IPS DF 6.9 (cell line): Measurements from ENCODE around the gene KRT36.

ENCODE experiments used
- DNase-seq: peaks from one replicate; pipeline ENCODE4 v3.0.0-alpha.2; 2013; ENCODE audit warnings: low read depth, low spot score
- H3K27ac ChIP-seq: one replicate; pipeline ENCODE4 v1.5.1; 2013; ENCODE audit warnings: low read length, control low read depth
- H3K27me3 ChIP-seq: 2 replicates; pipeline ENCODE4 v1.6.1; 2013; ENCODE audit warnings: mild to moderate bottlenecking, low read length; ENCODE audit not compliant: control insufficient read depth, insufficient read depth
- H3K36me3 ChIP-seq: 2 replicates; pipeline ENCODE4 v1.6.1; 2013; ENCODE audit warnings: low read length; ENCODE audit not compliant: control insufficient read depth, insufficient read depth
- H3K4me1 ChIP-seq: 2 replicates; pipeline ENCODE4 v1.6.1; 2013; ENCODE audit warnings: low read length; ENCODE audit not compliant: control insufficient read depth, insufficient read depth
- H3K4me3 ChIP-seq: 2 replicates; pipeline ENCODE4 v1.5.1; 2013; ENCODE audit warnings: mild to moderate bottlenecking, low read length
- H3K9me3 ChIP-seq: 2 replicates; pipeline ENCODE4 v1.6.1; 2013; ENCODE audit warnings: low read length, inconsistent platforms; ENCODE audit not compliant: control insufficient read depth, insufficient read depth
- WGBS: extraction: QIAGEN DNeasy Blood & Tissue Kit; methylation state at CpG from one replicate; pipeline ENCODE4 v1.1.7; 2013; ENCODE audit warnings: mixed read lengths, missing lambda C conversion rate; ENCODE audit not compliant: insufficient read length, insufficient coverage; 5-methylcytosine and 5-hydroxymethylcytosine counted together

KRT36 gene

GRCh38 chr17:41437769-41438168, 51.9 kb downstream of the KRT36 start:
- Histone ChIP-seq H3K4me3 (no peak overlapping the region), H3K36me3 (no peaks in the 10 kb centered on the region; the same call in 1 of the 2 replicates), H3K27me3 (no peaks in the 10 kb centered on the region), H3K4me1 (no peaks in the 10 kb centered on the region), H3K27ac (no peak overlapping the region), H3K9me3 (no peaks in the 10 kb centered on the region)
- no peak for DNase-seq
- no CpG with 5 or more reads among the region's 9 CpGs for WGBS

GRCh38 chr17:41437254-41437653, 52.5 kb downstream of the KRT36 start:
- no peaks in the 10 kb centered on the region for H3K27me3 ChIP-seq
- no peaks in the 10 kb centered on the region for H3K4me1 ChIP-seq
- no peak for DNase-seq
- no peaks in the 10 kb centered on the region; the same call in 1 of the 2 replicates for H3K36me3 ChIP-seq
- H3K4me3 ChIP-seq = no peak overlapping the region
- WGBS = no CpG with 5 or more reads among the region's 7 CpGs
- H3K27ac ChIP-seq = no peak overlapping the region
- H3K9me3 ChIP-seq = no peaks in the 10 kb centered on the region
